Neuronal stem cell (in vitro differentiated cells): ENCODE results near the gene DERL2. TPM values are rescaled to one million over a fixed set of nuclear protein-coding genes. Genes with fewer than 3 reads are reported as not detected.

Experiments used
- DNase-seq: peaks from one replicate; pipeline ENCODE4 v3.0.0-alpha.2; 2013; ENCODE audit warnings: low spot score
- H2AFZ ChIP-seq: one replicate; pipeline ENCODE4 v1.6.1; 2013; ENCODE audit warnings: mild to moderate bottlenecking, low read length, inconsistent platforms
- H2AK5ac ChIP-seq: 2 replicates; pipeline ENCODE4 v1.6.1; 2013; ENCODE audit warnings: low read depth, mild to moderate bottlenecking, inconsistent platforms, low read length, moderate library complexity, mixed read lengths
- H2BK120ac ChIP-seq: 2 replicates; pipeline ENCODE4 v1.6.1; 2013; ENCODE audit warnings: low read depth, mild to moderate bottlenecking, inconsistent platforms, low read length, moderate library complexity, mixed read lengths
- H2BK12ac ChIP-seq: one replicate; pipeline ENCODE4 v1.6.1; 2013; ENCODE audit warnings: low read length, inconsistent platforms
- H2BK15ac ChIP-seq: 2 replicates; pipeline ENCODE4 v1.6.1; 2013; ENCODE audit warnings: mild to moderate bottlenecking, low read length, inconsistent platforms, mixed read lengths
- H2BK5ac ChIP-seq: one replicate; pipeline ENCODE4 v1.6.1; 2013; ENCODE audit warnings: inconsistent platforms, mild to moderate bottlenecking, low read length, moderate library complexity
- H3K14ac ChIP-seq: one replicate; pipeline ENCODE4 v1.6.1; 2013; ENCODE audit warnings: low read length, inconsistent platforms
- H3K18ac ChIP-seq: 2 replicates; pipeline ENCODE4 v1.6.1; 2013; ENCODE audit warnings: low read length, inconsistent platforms
- H3K23ac ChIP-seq: 2 replicates; pipeline ENCODE4 v1.6.1; 2013; ENCODE audit warnings: low read depth, mild to moderate bottlenecking, mixed read lengths, low read length, inconsistent platforms; ENCODE audit not compliant: poor library complexity
- H3K27ac ChIP-seq: replicated peaks from 3 replicates; pipeline ENCODE4 v1.5.1; 2013; ENCODE audit warnings: low read length, inconsistent platforms
- H3K27me3 ChIP-seq, 3 experiments: 2 replicates each; pipeline ENCODE4 v1.6.1; 2013; ENCODE audit warnings: low read length in 3 of 3, mild to moderate bottlenecking in 2 of 3, inconsistent platforms in 1 of 3, low read depth in 1 of 3, mixed read lengths in 1 of 3, moderate library complexity in 1 of 3; ENCODE audit not compliant: control insufficient read depth in 3 of 3, insufficient read depth in 3 of 3
- H3K36me3 ChIP-seq, 2 donors: replicated peaks in 1 of 2; 2 replicates each; pipeline ENCODE4 v1.6.1; 2013; ENCODE audit warnings: low read length in 2 of 2; ENCODE audit not compliant: control insufficient read depth in 2 of 2, insufficient read depth in 2 of 2
- H3K4ac ChIP-seq: 2 replicates; pipeline ENCODE4 v1.6.1; 2013; ENCODE audit warnings: inconsistent platforms, mild to moderate bottlenecking, low read length, moderate library complexity
- H3K4me1 ChIP-seq, 2 donors: 1 replicate in 1 of 2; 2 replicates in 1 of 2; pipeline ENCODE4 v1.6.1; 2013; ENCODE audit warnings: low read length in 2 of 2, low read depth in 1 of 2; ENCODE audit not compliant: control insufficient read depth in 2 of 2, insufficient read depth in 1 of 2
- H3K4me2 ChIP-seq: one replicate; pipeline ENCODE4 v1.6.1; 2013; ENCODE audit warnings: mild to moderate bottlenecking, low read length, inconsistent platforms; ENCODE audit not compliant: insufficient read depth, poor library complexity, severe bottlenecking
- H3K4me3 ChIP-seq, 2 donors: 2 replicates each; pipeline ENCODE4 v1.5.1; 2013; ENCODE audit warnings: low read length in 2 of 2, mild to moderate bottlenecking in 2 of 2, inconsistent platforms in 1 of 2, moderate library complexity in 1 of 2
- H3K79me1 ChIP-seq: one replicate; pipeline ENCODE4 v1.6.1; 2013; ENCODE audit warnings: low read depth, mild to moderate bottlenecking, inconsistent platforms, low read length, moderate library complexity
- H3K9ac ChIP-seq: one replicate; pipeline ENCODE4 v1.6.1; 2013; ENCODE audit warnings: mild to moderate bottlenecking, low read depth, low read length, inconsistent platforms; ENCODE audit not compliant: poor library complexity
- H3K9me3 ChIP-seq, 2 donors: replicated peaks in 1 of 2; 2 replicates each; pipeline versions ENCODE3 to v1.6.1; 2013; ENCODE audit warnings: low read length in 2 of 2, mild to moderate bottlenecking in 2 of 2, inconsistent platforms in 1 of 2, low read depth in 1 of 2, mixed read lengths in 1 of 2, moderate library complexity in 1 of 2; ENCODE audit not compliant: control insufficient read depth in 2 of 2, insufficient read depth in 1 of 2
- H4K8ac ChIP-seq: one replicate; pipeline ENCODE4 v1.6.1; 2013; ENCODE audit warnings: low read depth, mild to moderate bottlenecking, inconsistent platforms, low read length, moderate library complexity
- H4K91ac ChIP-seq: one replicate; pipeline ENCODE4 v1.6.1; 2013; ENCODE audit warnings: low read length, low read depth, mild to moderate bottlenecking, inconsistent platforms; ENCODE audit not compliant: poor library complexity
- WGBS, 2 donors: extraction: QIAGEN DNeasy Blood & Tissue Kit; methylation state at CpG; one replicate each; pipeline ENCODE4 v1.1.7; 2013; ENCODE audit warnings: missing lambda C conversion rate in 2 of 2, mixed read lengths in 1 of 2; ENCODE audit not compliant: insufficient read length in 2 of 2, insufficient replicate concordance in 1 of 2; ENCODE audit errors: extremely low coverage in 2 of 2; 5-methylcytosine and 5-hydroxymethylcytosine counted together
- polyA plus RNA-seq, 2 experiments: library from polyadenylated mRNA; stranded (reverse); fragments of 200-250 nt; gene quantifications; one replicate each; pipeline ENCODE4 v1.2.3, GENCODE V29; 2013

DERL2 gene
- polyA plus RNA-seq (2013, experiment 1 of 2): 19.3 TPM
- polyA plus RNA-seq (2013, experiment 2 of 2): 21.1 TPM

GRCh38 chr17:5485270-5486205, at the start of gene DERL2:
TSS of gene DERL2 (minus strand) at chr17:5486178. CDS start at chr17:5486161, 17 bp downstream.
- Histone ChIP-seq H3K9ac (peak within 1 kb of the TSS; percentile 99), H3K18ac (peak within 1 kb of the TSS; percentile 98), H2AK5ac (peak within 1 kb of the TSS; percentile 71), H4K8ac (no peak within 1 kb of the TSS), H3K4ac (no peak within 1 kb of the TSS), H2BK5ac (peak within 1 kb of the TSS; percentile 87), H3K14ac (peak within 1 kb of the TSS; percentile 73), H2BK12ac (no peak within 1 kb of the TSS), H3K27me3 (no peaks in the 10 kb centered on the region), H3K9me3 (peaks cover 0 to 18% of the 10 kb centered on the region in 2 donors), H3K27ac (peak within 1 kb of the TSS; percentile 100), H3K4me2 (peak within 1 kb of the TSS; percentile 78), H3K23ac (peak within 1 kb of the TSS; percentile 94), H3K36me3 (peaks cover 20 to 82% of the 10 kb centered on the region in 2 donors), H2AFZ (peak within 1 kb of the TSS; percentile 96), H3K79me1 (peaks cover 3% of the 10 kb centered on the region), H4K91ac (no peak within 1 kb of the TSS), H2BK120ac (no peak within 1 kb of the TSS), H3K4me3 (peak within 1 kb of the TSS; percentile 91 to 100), H3K4me1 (peaks cover 3 to 6% of the 10 kb centered on the region in 2 donors), H2BK15ac (peak within 1 kb of the TSS; percentile 20)
- WGBS, 2 donors: no CpG with 5 or more reads among the region's 29 CpGs
- peak; percentile 52 for DNase-seq

GRCh38 chr17:5535436-5535835, 49.5 kb upstream of the DERL2 start:
- Histone ChIP-seq H2BK5ac (no peak overlapping the region), H2AK5ac (no peak overlapping the region), H3K4me3 (no peak overlapping the region), H2BK12ac (no peak overlapping the region), H3K9ac (peak overlapping the region; percentile 40), H3K79me1 (no peaks in the 10 kb centered on the region), H3K23ac (no peak overlapping the region), H3K27me3 (no peaks in the 10 kb centered on the region), H3K9me3 (no peaks in the 10 kb centered on the region), H3K4ac (no peak overlapping the region), H3K4me2 (no peak overlapping the region), H4K8ac (no peak overlapping the region), H2BK15ac (no peak overlapping the region), H2AFZ (no peak overlapping the region), H2BK120ac (peak overlapping the region; percentile 77), H3K14ac (no peak overlapping the region), H3K36me3 (no peaks in the 10 kb centered on the region), H3K4me1 (no peaks in the 10 kb centered on the region), H4K91ac (no peak overlapping the region), H3K27ac (no peak overlapping the region), H3K18ac (no peak overlapping the region)
- no peak for DNase-seq
- WGBS, 2 donors: no CpG with 5 or more reads among the region's 2 CpGs

GRCh38 chr17:5533486-5534315, 47.7 kb upstream of the DERL2 start:
- no peak for DNase-seq
- H3K4ac ChIP-seq: no peak overlapping the region
- no peak overlapping the region for H2BK15ac ChIP-seq
- no peak overlapping the region for H2AK5ac ChIP-seq
- no peaks in the 10 kb centered on the region for H3K36me3 ChIP-seq
- no CpG with 5 or more reads among the region's 18 CpGs for WGBS, 2 donors
- H3K27me3 ChIP-seq: no peaks in the 10 kb centered on the region
- no peak overlapping the region for H3K27ac ChIP-seq
- no peak overlapping the region for H3K14ac ChIP-seq
- H3K4me2 ChIP-seq: no peak overlapping the region
- H3K4me3 ChIP-seq: no peak overlapping the region
- H3K9ac ChIP-seq: no peak overlapping the region
- no peak overlapping the region for H4K8ac ChIP-seq
- no peaks in the 10 kb centered on the region for H3K79me1 ChIP-seq
- no peak overlapping the region for H3K23ac ChIP-seq
- no peak overlapping the region for H2BK120ac ChIP-seq
- H3K4me1 ChIP-seq: no peaks in the 10 kb centered on the region
- H3K9me3 ChIP-seq: no peaks in the 10 kb centered on the region
- H2BK12ac ChIP-seq: no peak overlapping the region
- no peak overlapping the region for H4K91ac ChIP-seq
- H2AFZ ChIP-seq: peak overlapping the region; percentile 50
- H2BK5ac ChIP-seq: no peak overlapping the region
- H3K18ac ChIP-seq: no peak overlapping the region
